ENCODE results near the gene DEPDC7.
"Not testable (repeated sequence)": the region's sequence is repeated elsewhere in the genome, so short reads cannot be mapped to it uniquely, and the experiment has no call there.

Gene DEPDC7

DNA sequence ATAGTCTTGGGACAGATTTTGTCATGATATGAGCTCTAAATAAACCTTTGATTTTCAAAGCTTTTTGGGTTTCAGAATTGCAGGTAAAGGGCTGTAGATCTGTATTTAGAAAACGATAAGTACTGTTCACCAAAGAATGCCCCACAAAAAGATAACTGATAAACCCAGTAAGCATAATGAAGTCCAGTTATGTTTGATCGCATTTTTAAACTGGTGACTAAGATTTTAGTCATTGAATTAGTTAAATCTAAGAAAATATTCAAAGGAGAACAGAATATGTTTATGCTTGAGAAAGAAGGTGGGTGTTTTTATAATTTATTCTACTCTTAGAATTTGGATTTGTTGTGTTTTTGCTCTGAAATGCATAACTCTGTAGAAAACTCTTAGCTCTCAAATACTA lies 11.6 kb downstream of the DEPDC7 start:
- DNase-seq: no peak

DNA sequence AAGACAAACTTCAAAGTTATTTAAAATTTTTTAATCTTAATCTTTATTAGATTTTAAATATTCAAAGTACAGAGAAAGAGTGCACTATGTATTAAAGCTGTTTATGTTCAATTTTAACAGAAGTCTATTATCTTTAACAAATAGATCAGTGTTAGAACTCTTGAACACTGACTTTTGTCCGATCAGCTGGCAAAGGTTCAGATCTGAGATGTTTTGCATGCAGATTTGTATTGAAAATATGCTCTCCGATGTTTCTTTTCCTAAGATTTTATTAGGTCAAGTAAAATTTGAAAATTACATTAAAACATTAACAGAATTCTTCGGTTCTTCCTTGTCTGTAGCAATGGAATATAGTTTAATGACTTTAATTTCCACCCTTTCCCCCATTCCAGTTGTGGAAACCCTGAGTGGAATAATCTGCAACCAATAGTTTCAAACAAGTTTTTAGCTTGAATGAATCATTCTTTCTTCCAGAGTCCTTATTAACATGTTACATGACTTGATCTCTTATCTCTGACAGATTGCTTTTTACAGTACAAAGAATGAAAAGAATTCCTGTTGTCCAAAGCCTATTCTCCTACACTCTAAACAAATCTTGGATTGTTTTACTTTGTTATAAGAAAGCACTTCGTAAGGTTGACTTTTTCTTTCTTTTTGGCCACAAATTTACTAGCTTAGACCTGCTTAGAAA lies 12.3 kb downstream of the DEPDC7 start:
- no peak for DNase-seq

GRCh38 chr11:33028537-33028914 lies 12.8 kb downstream of the DEPDC7 start:
- no peak for DNase-seq

GRCh38 chr11:33029218-33029617 lies 13.5 kb downstream of the DEPDC7 start:
- DNase-seq: not testable (repeated sequence)

- DNase-seq: no peak
Observed at GRCh38 chr11:33033493-33033892, 17.8 kb downstream of the DEPDC7 start.

- no peak for DNase-seq
Observed at GRCh38 chr11:33035011-33035410, 19.3 kb downstream of the DEPDC7 start.

DNA sequence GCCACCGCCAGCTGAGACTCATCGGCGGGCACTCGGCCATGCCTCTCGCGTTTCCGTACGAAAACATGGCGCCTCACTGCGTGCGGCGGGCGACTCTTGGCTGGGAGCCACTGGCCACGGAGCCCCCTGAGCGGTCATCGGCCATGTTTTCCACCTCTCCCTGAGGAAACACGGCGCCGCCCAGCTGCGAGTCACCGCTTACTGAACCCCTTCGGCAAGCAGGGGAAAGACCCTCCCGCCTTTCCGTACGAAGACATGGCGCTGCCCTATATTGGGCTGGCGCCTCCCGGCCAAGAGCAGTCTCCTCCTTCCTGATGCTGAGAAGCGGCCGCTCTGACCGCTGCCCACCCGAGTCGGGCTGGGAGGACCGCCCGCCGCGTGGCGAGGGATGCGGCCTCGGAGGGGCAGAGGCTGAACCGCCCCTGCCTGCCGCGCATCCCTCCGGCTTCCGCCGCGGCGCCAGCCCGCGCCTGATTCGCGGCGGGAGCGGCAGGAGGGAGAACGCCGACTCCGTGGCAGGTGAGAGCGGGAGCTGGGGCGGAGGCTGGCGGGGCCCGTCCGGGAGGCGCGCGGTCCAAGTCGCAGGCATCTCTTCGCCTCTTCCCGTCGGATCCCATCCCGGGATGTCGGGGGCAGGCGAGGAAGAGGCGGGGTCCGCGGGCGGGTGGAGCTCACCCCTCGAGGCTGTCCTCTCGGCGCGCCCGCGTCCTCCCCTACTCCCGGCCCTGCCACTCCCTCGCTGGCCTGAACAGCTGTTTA lies 23.8 kb downstream of the DEPDC7 start, which contains the start of gene TCP11L1:
Gene TCP11L1 (plus strand): TSS at position 299 of the 759 bp plus-strand sequence. CDS start 4,202 bp downstream, outside the sequence.
- peak; percentile 90 for DNase-seq

- peak; percentile 60 for DNase-seq
Observed at GRCh38 chr11:33040033-33040861, 24.6 kb downstream of the DEPDC7 start.

GRCh38 chr11:33040862-33041453 lies 25.3 kb downstream of the DEPDC7 start:
- DNase-seq: peak; percentile 5

DNA sequence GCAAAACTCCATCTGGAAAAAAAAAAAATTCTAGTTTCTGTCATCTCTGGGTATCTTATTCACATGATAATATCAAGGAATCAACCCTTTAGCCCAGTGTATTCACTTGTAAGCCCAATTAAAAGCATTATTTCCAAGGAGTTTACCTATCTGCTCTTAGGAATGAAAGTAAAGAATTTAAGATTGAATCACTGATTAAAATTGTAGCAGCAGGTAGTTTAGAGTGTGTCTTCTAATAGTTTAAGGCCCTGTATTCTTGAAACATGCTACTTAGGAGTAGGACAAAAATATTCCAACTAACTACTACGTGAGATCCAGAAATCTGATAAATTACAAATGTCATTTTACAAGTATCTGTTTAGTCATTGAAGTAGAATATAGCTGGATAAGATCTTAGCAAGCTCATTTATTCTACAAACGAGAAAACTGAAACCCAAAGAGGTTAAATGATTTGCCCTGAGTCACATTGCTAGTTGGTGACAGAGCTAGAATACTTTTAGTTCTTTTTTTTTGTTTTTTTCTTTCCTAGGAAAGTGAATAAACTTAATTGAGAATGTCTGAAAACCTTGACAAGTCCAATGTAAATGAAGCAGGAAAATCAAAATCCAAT lies 27.6 kb downstream of the DEPDC7 start:
- DNase-seq: peak; percentile 58

GRCh38 chr11:33044285-33044756 lies 28.6 kb downstream of the DEPDC7 start:
- DNase-seq: no peak

- DNase-seq: no peak
Observed at GRCh38 chr11:33045551-33046255, 30.0 kb downstream of the DEPDC7 start.

- not testable (repeated sequence) for DNase-seq
Observed at GRCh38 chr11:33048701-33049100, 33.0 kb downstream of the DEPDC7 start.

- DNase-seq: not testable (repeated sequence)
Observed at GRCh38 chr11:33049565-33050408, 34.1 kb downstream of the DEPDC7 start.

- DNase-seq: no peak
Observed at GRCh38 chr11:33052231-33052630, 36.6 kb downstream of the DEPDC7 start.

GRCh38 chr11:33055375-33055774 lies 39.7 kb downstream of the DEPDC7 start:
- DNase-seq: no peak

DNA sequence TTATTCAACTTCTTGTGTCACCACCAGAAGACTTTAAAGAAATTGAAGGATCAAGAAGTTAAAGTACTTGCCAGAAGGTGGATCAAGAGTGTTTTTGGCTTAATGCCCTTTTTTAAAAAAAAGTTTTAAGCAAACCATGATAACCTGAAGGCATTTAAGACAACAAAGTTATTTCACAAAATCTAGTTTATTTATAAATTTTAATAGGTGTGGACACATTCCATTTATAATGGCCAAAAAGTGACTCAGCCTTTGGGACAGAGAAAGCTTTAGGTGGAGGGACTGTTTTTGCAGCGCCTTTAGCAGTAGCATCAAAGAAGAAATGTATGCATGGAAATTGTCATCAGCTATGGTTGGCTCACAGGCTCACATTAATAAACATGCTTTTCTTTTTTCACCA lies 41.6 kb downstream of the DEPDC7 start:
- DNase-seq: no peak

DNA sequence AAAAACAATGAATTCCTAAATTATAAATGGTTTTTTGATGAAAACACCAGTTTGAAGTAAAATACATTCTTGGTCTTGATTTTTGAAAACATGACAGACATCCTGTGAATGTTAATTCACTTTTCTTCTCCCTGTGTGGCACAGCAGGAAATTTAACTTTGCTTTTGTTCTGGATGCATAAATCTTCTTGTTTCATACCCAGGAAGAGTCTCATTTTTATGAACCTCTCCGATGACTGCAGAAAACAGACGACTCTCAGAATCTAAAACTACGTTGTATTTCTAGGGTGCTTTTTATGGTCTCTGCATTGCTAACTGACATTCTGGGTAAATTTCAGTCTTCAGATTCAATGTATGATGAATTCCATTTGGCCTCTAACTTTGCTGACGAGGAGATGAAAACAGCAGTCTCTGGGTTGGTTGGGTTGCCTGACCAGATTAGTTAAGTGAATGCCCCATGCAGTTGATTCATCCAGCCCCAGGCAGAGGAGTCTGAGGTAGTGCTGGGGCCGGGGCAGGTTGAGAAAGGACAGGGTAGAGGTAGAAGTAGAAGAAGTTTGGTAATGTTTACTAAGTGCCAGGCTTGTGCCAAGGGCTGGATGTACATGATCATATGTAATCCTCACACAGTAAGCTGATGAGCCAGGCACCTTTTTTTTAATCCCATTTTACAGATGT lies 43.8 kb downstream of the DEPDC7 start:
- no peak for DNase-seq

- DNase-seq: no peak
Observed at GRCh38 chr11:33060271-33060670, 44.6 kb downstream of the DEPDC7 start.

DNA sequence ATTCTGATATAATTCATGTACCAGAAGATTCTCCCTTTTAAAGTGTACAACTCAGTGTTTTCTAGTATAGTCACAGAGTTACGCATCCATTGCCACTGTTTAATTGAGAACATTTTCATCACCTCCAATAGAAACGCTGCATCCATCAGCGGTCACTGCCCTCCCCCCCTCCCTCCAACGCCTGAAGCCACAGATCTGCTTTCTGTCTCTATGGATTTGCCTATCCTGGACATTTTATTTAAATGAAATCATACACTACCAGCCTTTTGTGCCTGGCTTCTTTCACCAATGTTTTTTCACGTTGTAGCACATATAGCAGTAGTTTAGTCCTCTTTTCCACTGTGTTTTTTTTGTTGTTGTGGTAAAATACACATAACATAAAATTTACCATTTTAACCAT lies 46.5 kb downstream of the DEPDC7 start:
- no peak for DNase-seq

Data from activated CD4-positive, alpha-beta T cell treated with anti-CD3 and anti-CD28 coated beads, Interleukin-2, Interleukin-6, amounts not matched to agents 100 ng/mL and 50 ng/mL, durations not matched to agents 16 hours and 8 hours (primary cell).